Peyer's patch (tissue), 4 donors: ENCODE measurements around the gene POLR3F. TPM values are rescaled to one million over a fixed set of nuclear protein-coding genes. Genes with fewer than 3 reads are reported as not detected.

Experiments used
- DNase-seq, 3 donors: peaks; one replicate each; pipeline ENCODE4 v3.0.0-alpha.2; 2017 to 2019
- H3K27ac ChIP-seq, 4 donors: fragments of 200-600 bp; sonication (generic); one replicate each; pipeline ENCODE4 v1.5.1; 2016 to 2019
- H3K27me3 ChIP-seq, 2 donors: fragments of 200-600 bp; sonication (generic); one replicate each; pipeline ENCODE4 v1.5.1; 2019
- H3K36me3 ChIP-seq, 3 donors: fragments of 200-600 bp; sonication (generic); one replicate each; pipeline ENCODE4 v1.5.1; 2016 to 2019
- H3K4me1 ChIP-seq, 4 donors: fragments of 200-600 bp; sonication (generic); one replicate each; pipeline ENCODE4 v1.5.1; 2016 to 2019
- H3K4me3 ChIP-seq, 4 donors: fragments of 200-600 bp; sonication (generic); 1 replicate in 3 of 4; 2 replicates in 1 of 4; pipeline ENCODE4 v1.5.1; 2016 to 2019; ENCODE audit warnings: mild to moderate bottlenecking in 1 of 4
- H3K9me3 ChIP-seq, 4 donors: fragments of 200-600 bp; sonication (generic); one replicate each; pipeline ENCODE4 v1.5.1; 2016 to 2019; ENCODE audit warnings: mild to moderate bottlenecking in 1 of 4
- POLR2A ChIP-seq, 2 donors: fragments of 450-650 bp; IDR thresholded peaks; one replicate each; pipeline ENCODE4 v1.5.1; 2017; ENCODE audit warnings: antibody characterized with exemption in 2 of 2, mild to moderate bottlenecking in 2 of 2, moderate library complexity in 2 of 2
- total RNA-seq, 4 donors: library from RNA; depleted of rRNA; stranded (reverse); fragments of >200 nt; gene quantifications; one replicate each; pipeline ENCODE4 v1.1.0, GENCODE V29; 2016
- TF ChIP-seq, protein P1 (sequence below), 6 experiments: fragments of 450-650 bp in 4 of 6; fragments of 200-600 bp in 2 of 6; sonication (generic) in 1 of 6; IDR thresholded peaks; one replicate each; pipeline ENCODE4 v1.5.1; 2017 to 2019; ENCODE audit warnings: antibody characterized with exemption in 6 of 6, mild to moderate bottlenecking in 3 of 6, moderate library complexity in 1 of 6

Gene POLR3F
- total RNA-seq, 4 donors from 2014 or later = 7.4 to 9.9 (median 8.6) TPM

DNA sequence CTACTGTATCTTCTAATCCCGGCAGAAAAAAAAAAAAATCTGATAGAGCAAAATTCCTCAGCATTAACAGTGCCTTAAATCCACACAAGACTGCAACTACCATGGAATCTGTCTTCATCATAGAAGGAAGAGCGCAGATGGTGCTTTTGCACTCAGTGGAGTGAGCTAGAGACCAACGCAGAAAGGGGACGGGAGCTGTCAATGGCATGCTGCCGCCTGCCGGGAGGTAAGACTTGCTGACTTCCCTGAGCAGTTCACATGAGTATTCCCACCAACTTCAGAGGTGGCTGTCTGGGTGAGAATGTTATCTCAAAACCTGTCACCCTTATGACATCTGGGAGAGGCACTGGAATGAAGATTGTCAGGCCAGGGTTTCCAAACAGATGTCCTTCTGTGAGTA lies 36.0 kb upstream of the POLR3F start:
- DNase-seq = no peak
- no peak overlapping the region for H3K4me3 ChIP-seq
- TF ChIP-seq, protein P1, sequence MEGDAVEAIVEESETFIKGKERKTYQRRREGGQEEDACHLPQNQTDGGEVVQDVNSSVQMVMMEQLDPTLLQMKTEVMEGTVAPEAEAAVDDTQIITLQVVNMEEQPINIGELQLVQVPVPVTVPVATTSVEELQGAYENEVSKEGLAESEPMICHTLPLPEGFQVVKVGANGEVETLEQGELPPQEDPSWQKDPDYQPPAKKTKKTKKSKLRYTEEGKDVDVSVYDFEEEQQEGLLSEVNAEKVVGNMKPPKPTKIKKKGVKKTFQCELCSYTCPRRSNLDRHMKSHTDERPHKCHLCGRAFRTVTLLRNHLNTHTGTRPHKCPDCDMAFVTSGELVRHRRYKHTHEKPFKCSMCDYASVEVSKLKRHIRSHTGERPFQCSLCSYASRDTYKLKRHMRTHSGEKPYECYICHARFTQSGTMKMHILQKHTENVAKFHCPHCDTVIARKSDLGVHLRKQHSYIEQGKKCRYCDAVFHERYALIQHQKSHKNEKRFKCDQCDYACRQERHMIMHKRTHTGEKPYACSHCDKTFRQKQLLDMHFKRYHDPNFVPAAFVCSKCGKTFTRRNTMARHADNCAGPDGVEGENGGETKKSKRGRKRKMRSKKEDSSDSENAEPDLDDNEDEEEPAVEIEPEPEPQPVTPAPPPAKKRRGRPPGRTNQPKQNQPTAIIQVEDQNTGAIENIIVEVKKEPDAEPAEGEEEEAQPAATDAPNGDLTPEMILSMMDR (IDR thresholded peaks at IDR 0.05) = peak in 1 of 6 experiments; percentile 17
- TF ChIP-seq POLR2A (IDR thresholded peaks at IDR 0.05) = no peak
- no peak overlapping the region for H3K27ac ChIP-seq
- H3K9me3 ChIP-seq = no peaks in the 10 kb centered on the region
- no peaks in the 10 kb centered on the region for H3K27me3 ChIP-seq
- no peaks in the 10 kb centered on the region for H3K36me3 ChIP-seq
- H3K4me1 ChIP-seq = peaks cover 0 to 19% (median 0%) of the 10 kb centered on the region in 4 donors

DNA sequence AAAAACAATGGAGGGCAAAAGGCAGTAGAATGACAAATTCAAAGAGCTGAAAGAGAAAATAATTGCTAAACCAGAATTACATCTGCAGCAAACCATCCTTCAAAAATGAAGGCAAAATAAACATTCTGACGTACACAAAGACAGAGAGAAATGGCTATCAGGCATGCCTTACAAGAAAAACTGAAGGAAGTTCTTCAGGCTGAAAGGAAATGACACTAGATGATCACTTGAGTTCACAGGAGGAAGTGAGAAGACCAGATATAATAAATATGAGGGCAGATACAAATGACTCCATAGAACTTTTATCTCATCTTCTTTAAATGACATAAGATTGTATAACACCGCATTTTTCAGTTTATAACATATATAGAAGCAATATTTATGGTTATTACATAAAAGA lies 30.3 kb upstream of the POLR3F start:
- no peak overlapping the region for H3K27ac ChIP-seq
- no peak for DNase-seq

DNA sequence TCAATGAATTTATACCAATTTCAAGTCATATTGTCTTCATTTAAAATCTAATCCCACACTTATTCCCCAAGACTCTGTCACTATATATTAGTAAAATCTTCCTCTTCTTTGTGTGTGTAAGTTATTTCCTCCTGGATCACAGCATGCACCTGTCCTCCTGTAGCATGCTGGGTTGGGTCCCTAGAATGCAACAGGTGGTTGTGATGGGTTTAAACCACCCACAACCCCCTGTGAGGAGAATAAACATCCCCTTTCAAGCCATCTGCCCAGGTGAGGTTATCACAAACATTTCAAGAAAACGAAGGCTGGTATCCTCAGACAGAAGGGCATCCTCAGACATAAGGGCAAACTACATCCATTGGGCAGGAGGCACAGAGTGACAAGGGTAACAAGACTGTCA lies 26.8 kb upstream of the POLR3F start:
- no peak for DNase-seq
- no peaks in the 10 kb centered on the region for H3K4me1 ChIP-seq
- no peaks in the 10 kb centered on the region for H3K9me3 ChIP-seq
- H3K27me3 ChIP-seq = no peaks in the 10 kb centered on the region
- no peaks in the 10 kb centered on the region for H3K36me3 ChIP-seq
- TF ChIP-seq POLR2A (IDR thresholded peaks at IDR 0.05) = no peak
- TF ChIP-seq, protein P1 (IDR thresholded peaks at IDR 0.05) = no peak
- no peak overlapping the region for H3K27ac ChIP-seq
- H3K4me3 ChIP-seq = no peak overlapping the region

More for the DNA sequence above, 30.3 kb upstream of the POLR3F start:
- H3K9me3 ChIP-seq = no peaks in the 10 kb centered on the region
- no peaks in the 10 kb centered on the region for H3K4me1 ChIP-seq
- H3K27me3 ChIP-seq = no peaks in the 10 kb centered on the region
- no peak overlapping the region for H3K4me3 ChIP-seq
- H3K36me3 ChIP-seq = no peaks in the 10 kb centered on the region
- TF ChIP-seq POLR2A (IDR thresholded peaks at IDR 0.05) = no peak
- TF ChIP-seq, protein P1 (IDR thresholded peaks at IDR 0.05) = no peak

DNA sequence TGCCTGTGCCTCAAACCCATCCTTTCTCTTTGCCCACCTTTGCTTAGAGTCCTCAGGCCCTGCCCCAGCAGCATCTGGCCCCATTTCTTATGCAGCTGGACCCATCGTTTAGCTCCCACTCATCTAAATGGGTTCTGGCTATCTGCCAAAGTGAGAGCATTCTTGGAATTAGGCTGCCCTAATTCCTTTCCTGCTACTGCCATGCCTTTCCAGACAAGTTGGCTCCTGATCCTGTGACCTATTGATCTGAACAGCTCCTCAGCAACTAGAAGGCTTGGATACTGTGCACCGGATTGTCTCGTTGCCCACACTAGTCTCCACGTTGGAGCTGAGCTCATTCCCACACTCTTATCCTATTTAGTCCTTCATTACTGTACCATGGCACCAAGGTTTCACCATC lies 23.3 kb upstream of the POLR3F start:
- Histone ChIP-seq H3K27ac (no peak overlapping the region), H3K9me3 (no peaks in the 10 kb centered on the region), H3K4me3 (no peak overlapping the region), H3K27me3 (no peaks in the 10 kb centered on the region), H3K36me3 (no peaks in the 10 kb centered on the region), H3K4me1 (no peaks in the 10 kb centered on the region)
- DNase-seq = no peak
- TF ChIP-seq, protein P1 (IDR thresholded peaks at IDR 0.05) = no peak
- no peak for TF ChIP-seq POLR2A (IDR thresholded peaks at IDR 0.05)

DNA sequence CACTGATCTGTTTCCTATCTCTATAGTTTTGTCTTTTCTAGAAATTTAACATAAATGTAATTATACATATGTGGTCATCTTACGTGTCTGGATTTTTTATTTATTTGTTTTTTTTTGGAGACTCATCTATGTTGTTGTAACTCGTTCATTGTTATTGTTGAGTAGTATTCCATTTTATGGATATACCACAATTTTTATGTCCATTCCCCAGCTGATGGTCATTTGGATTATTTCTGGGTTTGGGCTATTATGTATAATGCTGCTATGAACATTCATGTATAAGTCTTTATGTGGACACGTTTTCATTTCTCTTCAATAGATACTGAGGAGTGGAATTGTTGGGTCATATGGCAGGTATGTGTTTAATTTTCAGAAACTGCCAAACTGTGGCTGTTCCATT lies 10.6 kb upstream of the POLR3F start:
- no peaks in the 10 kb centered on the region for H3K4me1 ChIP-seq
- TF ChIP-seq, protein P1 (IDR thresholded peaks at IDR 0.05) = no peak
- no peak for TF ChIP-seq POLR2A (IDR thresholded peaks at IDR 0.05)

More for the DNA sequence above, 10.6 kb upstream of the POLR3F start:
- Histone ChIP-seq H3K36me3 (no peaks in the 10 kb centered on the region), H3K9me3 (no peaks in the 10 kb centered on the region), H3K27me3 (no peaks in the 10 kb centered on the region), H3K27ac (no peak overlapping the region), H3K4me3 (no peak overlapping the region)
- DNase-seq = no peak
